Activated CD8-positive, alpha-beta T cell treated with anti-CD3 and anti-CD28 coated beads for 36 hours (primary cell): ENCODE measurements around the gene GAP43. TPM values are rescaled to one million over a fixed set of nuclear protein-coding genes. Genes with fewer than 3 reads are reported as not detected.

Experiments
- ATAC-seq: fragments of 200-7000 bp; cut with Tn5 transposase; one replicate; pipeline ENCODE4 v1.10.0; 2021; ENCODE audit warnings: mild to moderate bottlenecking, moderate library complexity
- CTCF ChIA-PET: fragments of 350-600 bp; sonication (Branson Sonifier 250); formaldehyde crosslinking; loops from one replicate; lab custom pipeline; 2021; ENCODE audit warnings: antibody characterized with exemption; lab: Charles Lee
- POLR2A ChIA-PET: fragments of 350-600 bp; sonication (Branson Sonifier 250); formaldehyde crosslinking; loops from one replicate; lab custom pipeline; 2021; ENCODE audit warnings: antibody characterized with exemption; lab: Charles Lee
- DNase-seq: peaks from one replicate; pipeline ENCODE4 v3.0.0-alpha.2; 2020
- H3K27ac Mint-ChIP-seq: one replicate; pipeline ENCODE4 v1.8.0; 2021; ENCODE audit warnings: mild to moderate bottlenecking, mixed read lengths
- H3K27me3 Mint-ChIP-seq: one replicate; pipeline ENCODE4 v1.8.0; 2021; ENCODE audit warnings: mixed read lengths
- H3K36me3 Mint-ChIP-seq: one replicate; pipeline ENCODE4 v1.8.0; 2021; ENCODE audit warnings: low read depth, mixed read lengths
- H3K4me1 Mint-ChIP-seq: one replicate; pipeline ENCODE4 v1.8.0; 2021; ENCODE audit warnings: low read depth, mixed read lengths
- H3K4me3 Mint-ChIP-seq: one replicate; pipeline ENCODE4 v1.8.0; 2021; ENCODE audit warnings: mild to moderate bottlenecking, moderate library complexity, mixed read lengths
- H3K9me3 Mint-ChIP-seq: one replicate; pipeline ENCODE4 v1.8.0; 2021; ENCODE audit warnings: mixed read lengths
- intact Hi-C: fragments of 100-400 bp; cut with micrococcal nuclease; formaldehyde crosslinking; loops from one replicate; pipeline ENCODE4 v1.10.0; 2022
- total RNA-seq, 2 experiments: library from RNA; stranded (reverse); gene quantifications; one replicate each; pipeline ENCODE4 v1.2.3, GENCODE V29; 2021
- TF ChIP-seq, protein P1 (sequence below): fragments of 200-600 bp; IDR thresholded peaks from one replicate; pipeline ENCODE4 v1.8.0; 2022; ENCODE audit warnings: antibody characterized with exemption, mild to moderate bottlenecking

GAP43 gene, protein sequence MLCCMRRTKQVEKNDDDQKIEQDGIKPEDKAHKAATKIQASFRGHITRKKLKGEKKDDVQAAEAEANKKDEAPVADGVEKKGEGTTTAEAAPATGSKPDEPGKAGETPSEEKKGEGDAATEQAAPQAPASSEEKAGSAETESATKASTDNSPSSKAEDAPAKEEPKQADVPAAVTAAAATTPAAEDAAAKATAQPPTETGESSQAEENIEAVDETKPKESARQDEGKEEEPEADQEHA
- not detected for total RNA-seq

DNA sequence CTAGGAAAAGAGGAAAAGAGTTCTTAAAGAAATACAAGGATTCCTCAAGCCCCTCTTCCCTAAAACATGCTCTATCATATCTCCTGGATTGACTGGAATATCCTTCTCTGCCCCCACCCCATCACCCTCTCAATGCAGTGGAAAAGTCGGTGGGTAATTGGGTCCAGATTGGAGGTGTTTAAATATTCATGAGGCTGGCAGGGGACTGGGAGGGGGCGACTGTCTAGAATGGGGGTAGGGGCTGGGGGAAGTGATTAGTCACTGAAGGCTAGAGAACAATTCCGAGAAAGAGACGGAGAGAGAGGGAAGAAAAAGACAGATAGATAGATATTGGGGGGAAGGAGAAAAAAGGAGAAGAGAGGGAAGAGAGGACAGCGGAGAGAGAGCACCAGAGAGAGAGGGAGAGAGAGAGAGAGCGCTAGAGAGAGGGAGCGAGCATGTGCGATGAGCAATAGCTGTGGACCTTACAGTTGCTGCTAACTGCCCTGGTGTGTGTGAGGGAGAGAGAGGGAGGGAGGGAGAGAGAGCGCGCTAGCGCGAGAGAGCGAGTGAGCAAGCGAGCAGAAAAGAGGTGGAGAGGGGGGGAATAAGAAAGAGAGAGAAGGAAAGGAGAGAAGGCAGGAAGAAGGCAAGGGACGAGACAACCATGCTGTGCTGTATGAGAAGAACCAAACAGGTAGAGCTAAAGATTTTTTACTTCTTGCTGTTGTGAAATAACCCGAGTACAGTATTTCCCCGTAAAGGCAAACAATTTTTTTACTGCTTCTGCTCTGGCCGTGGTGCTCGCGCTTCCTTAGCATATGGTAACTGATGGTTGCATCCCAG is at the start of gene GAP43:
TSS of gene GAP43 (plus strand) at position 467 of the 825 bp plus-strand sequence. CDS start at position 647, 180 bp downstream.
- Mint-ChIP-seq H3K27me3 (peaks cover 42% of the 10 kb centered on the region), H3K36me3 (no peaks in the 10 kb centered on the region), H3K4me3 (no peak within 1 kb of the TSS), H3K27ac (no peak within 1 kb of the TSS), H3K9me3 (no peaks in the 10 kb centered on the region), H3K4me1 (peaks cover 8% of the 10 kb centered on the region)
- ChIA-PET CTCF (interaction anchor here (1.5 kb wide), 1 partner anchor 9 kb away, joined by 4 read pairs; no protein-coding TSS in a partner anchor), POLR2A (no interaction called here)
- ATAC-seq (peak; percentile 76), DNase-seq (peak; percentile 30)
- TF ChIP-seq, protein P1, sequence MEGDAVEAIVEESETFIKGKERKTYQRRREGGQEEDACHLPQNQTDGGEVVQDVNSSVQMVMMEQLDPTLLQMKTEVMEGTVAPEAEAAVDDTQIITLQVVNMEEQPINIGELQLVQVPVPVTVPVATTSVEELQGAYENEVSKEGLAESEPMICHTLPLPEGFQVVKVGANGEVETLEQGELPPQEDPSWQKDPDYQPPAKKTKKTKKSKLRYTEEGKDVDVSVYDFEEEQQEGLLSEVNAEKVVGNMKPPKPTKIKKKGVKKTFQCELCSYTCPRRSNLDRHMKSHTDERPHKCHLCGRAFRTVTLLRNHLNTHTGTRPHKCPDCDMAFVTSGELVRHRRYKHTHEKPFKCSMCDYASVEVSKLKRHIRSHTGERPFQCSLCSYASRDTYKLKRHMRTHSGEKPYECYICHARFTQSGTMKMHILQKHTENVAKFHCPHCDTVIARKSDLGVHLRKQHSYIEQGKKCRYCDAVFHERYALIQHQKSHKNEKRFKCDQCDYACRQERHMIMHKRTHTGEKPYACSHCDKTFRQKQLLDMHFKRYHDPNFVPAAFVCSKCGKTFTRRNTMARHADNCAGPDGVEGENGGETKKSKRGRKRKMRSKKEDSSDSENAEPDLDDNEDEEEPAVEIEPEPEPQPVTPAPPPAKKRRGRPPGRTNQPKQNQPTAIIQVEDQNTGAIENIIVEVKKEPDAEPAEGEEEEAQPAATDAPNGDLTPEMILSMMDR = no peak
- intact Hi-C loops = no loop called here

DNA sequence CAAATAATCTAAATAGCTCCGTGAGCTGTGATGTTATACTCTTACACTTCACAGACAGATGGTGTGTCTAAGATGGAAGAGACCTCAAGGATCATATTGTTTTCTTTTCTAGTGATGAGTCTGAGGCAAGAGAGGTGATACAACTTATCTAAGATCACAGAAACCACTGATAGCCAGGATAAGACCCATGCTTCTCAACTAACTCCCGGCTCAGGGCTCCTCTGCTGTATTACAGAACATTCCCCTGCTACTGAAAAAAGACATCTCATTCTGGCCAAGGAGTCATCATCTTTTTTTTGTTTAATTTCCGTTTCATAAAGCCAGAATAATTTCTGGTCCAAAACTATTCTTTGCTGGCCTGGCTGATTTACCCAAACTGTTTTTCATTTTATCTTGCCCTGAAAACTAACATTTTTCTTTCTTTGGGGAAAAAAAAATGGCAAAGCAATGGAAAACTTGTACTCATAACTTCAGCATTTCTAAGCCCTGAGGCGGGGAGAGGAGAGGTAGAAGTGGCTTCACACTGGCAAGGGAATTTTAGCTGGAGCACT is 46.9 kb upstream of the GAP43 start:
- no peak for DNase-seq
- intact Hi-C loops = no loop called here
- ATAC-seq = no peak
- CTCF ChIA-PET = interaction anchor here (1.3 to 1.6 kb wide), 2 partner anchors 13 to 117 kb away, joined by 3 read pairs; no protein-coding TSS in a partner anchor
- Mint-ChIP-seq H3K4me1 (no peaks in the 10 kb centered on the region), H3K27me3 (peaks cover 16% of the 10 kb centered on the region), H3K4me3 (no peak overlapping the region), H3K27ac (no peak overlapping the region), H3K9me3 (no peaks in the 10 kb centered on the region), H3K36me3 (no peaks in the 10 kb centered on the region)
- TF ChIP-seq, protein P1 = no peak
- POLR2A ChIA-PET = no interaction called here

DNA sequence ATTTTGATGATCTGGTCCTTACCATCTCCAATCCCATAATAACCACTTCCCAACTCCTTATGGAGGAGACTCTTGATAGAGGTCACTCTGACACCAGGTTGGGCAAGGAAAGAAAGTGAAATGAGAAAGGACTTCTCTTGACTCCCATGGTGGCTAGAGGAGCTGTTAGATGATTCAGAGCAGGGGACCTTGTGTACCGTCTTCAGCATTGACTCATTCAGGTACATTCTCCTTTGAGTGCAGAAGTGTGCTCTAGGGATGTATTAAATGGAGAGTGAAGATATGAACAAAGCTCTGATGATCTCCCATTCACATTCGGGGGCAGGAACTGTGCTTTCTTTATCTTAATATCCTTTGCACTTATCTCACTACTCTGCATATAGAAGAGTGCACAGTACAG is 46.3 kb upstream of the GAP43 start:
- H3K9me3 Mint-ChIP-seq = no peaks in the 10 kb centered on the region
- DNase-seq (no peak), ATAC-seq (no peak)
- no peaks in the 10 kb centered on the region for H3K4me1 Mint-ChIP-seq
- no peaks in the 10 kb centered on the region for H3K36me3 Mint-ChIP-seq
- no peak overlapping the region for H3K4me3 Mint-ChIP-seq
- TF ChIP-seq, protein P1 = no peak
- no peak overlapping the region for H3K27ac Mint-ChIP-seq
- ChIA-PET CTCF (interaction anchor here (1.6 kb wide), 1 partner anchor 14 kb away, joined by 3 read pairs; no protein-coding TSS in a partner anchor), POLR2A (no interaction called here)
- peaks cover 19% of the 10 kb centered on the region for H3K27me3 Mint-ChIP-seq
- intact Hi-C loops = no loop called here

DNA sequence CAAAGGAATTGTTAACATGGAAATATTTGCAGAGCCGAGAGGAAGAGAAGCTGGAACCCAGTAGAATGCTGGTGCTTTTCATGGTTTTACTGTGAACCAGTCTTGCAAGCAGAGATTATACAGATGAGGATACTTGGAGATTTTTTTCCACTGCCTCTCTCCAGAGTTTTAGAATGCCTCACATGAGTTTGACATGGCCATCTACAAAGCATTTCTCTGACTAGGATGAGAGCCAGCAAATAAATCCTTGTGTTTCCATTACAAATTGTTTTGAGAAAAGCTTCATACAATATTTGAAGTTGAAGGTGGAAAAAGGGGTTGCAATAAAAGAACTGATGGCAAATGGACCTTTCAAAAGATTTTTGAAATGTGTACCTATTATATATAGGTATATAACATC is 45.0 kb upstream of the GAP43 start:
- no peaks in the 10 kb centered on the region for H3K36me3 Mint-ChIP-seq
- CTCF ChIA-PET = interaction anchor here (0.7 kb wide), 1 partner anchor 151 kb away, joined by 4 read pairs; no protein-coding TSS in a partner anchor

More for the DNA sequence above, 45.0 kb upstream of the GAP43 start:
- DNase-seq = no peak
- intact Hi-C loops = no loop called here
- no peak for ATAC-seq
- Mint-ChIP-seq H3K27me3 (peaks cover 19% of the 10 kb centered on the region), H3K4me1 (no peaks in the 10 kb centered on the region), H3K9me3 (no peaks in the 10 kb centered on the region), H3K27ac (no peak overlapping the region), H3K4me3 (no peak overlapping the region)
- TF ChIP-seq, protein P1 = no peak
- POLR2A ChIA-PET = no interaction called here
